ENCODE measurements around the gene DPH5.
"Not testable (repeated sequence)": the region's sequence is repeated elsewhere in the genome, so short reads cannot be mapped to it uniquely, and the experiment has no call there.

DPH5 gene

GRCh38 chr1:100955322-100955721 lies 70.3 kb downstream of the DPH5 start:
- Histone ChIP-seq H3F3A (ENCODE audit: insufficient read depth) (0 out of 2 replicates have a peak, but pooled peaks cover 6% of the 10 kb centered on the region), H3K4me2 (ENCODE audit: low read depth, low read length, poor library complexity, severe bottlenecking) (no peak overlapping the region), H3K9me2 (replicated peaks; ENCODE audit: insufficient read depth, low read length) (no peaks in the 10 kb centered on the region), H4K20me1 (ENCODE audit: low read depth, low read length) (no peaks in the 10 kb centered on the region), H3K9me3 (ENCODE audit: insufficient read depth, low read length) (no peaks in the 10 kb centered on the region), H2AFZ (ENCODE audit: low read depth, low read length, severe bottlenecking) (no peak overlapping the region), H3K9ac (ENCODE audit: low read length) (no peak overlapping the region), H3K79me2 (ENCODE audit: insufficient read depth, low read length) (no peaks in the 10 kb centered on the region), H3K4me3 (ENCODE audit: insufficient read depth, low read length, poor library complexity, severe bottlenecking) (no peak overlapping the region), H3K27me3 (ENCODE audit: low read length) (no peaks in the 10 kb centered on the region), H3K36me3 (ENCODE audit: low read length) (no peaks in the 10 kb centered on the region; the same call in 1 of the 2 replicates), H3K27ac (ENCODE audit: low read depth, low read length) (no peak overlapping the region)
- TF ChIP-seq EZH2phosphoT487 (conservative IDR thresholded peaks at IDR 0.05; ENCODE audit: low read length) (no peak), CTCF (IDR thresholded peaks at IDR 0.05; ENCODE audit: insufficient read depth, low read length, poor library complexity, severe bottlenecking) (no peak)

- H3K4me2 ChIP-seq (ENCODE audit: low read depth, low read length, poor library complexity, severe bottlenecking) = no peak overlapping the region
- H2AFZ ChIP-seq (ENCODE audit: low read depth, low read length, severe bottlenecking) = no peak overlapping the region
- no peak overlapping the region for H3K9ac ChIP-seq (ENCODE audit: low read length)
- H3K4me3 ChIP-seq (ENCODE audit: insufficient read depth, low read length, poor library complexity, severe bottlenecking) = no peak overlapping the region
- TF ChIP-seq CTCF (IDR thresholded peaks at IDR 0.05; ENCODE audit: insufficient read depth, low read length, poor library complexity, severe bottlenecking) = no peak
- TF ChIP-seq EZH2phosphoT487 (conservative IDR thresholded peaks at IDR 0.05; ENCODE audit: low read length) = no peak
- H3K36me3 ChIP-seq (ENCODE audit: low read length) = no peaks in the 10 kb centered on the region; the same call in 1 of the 2 replicates
- H3K27ac ChIP-seq (ENCODE audit: low read depth, low read length) = no peak overlapping the region
- no peaks in the 10 kb centered on the region for H3K9me3 ChIP-seq (ENCODE audit: insufficient read depth, low read length)
- H3K27me3 ChIP-seq (ENCODE audit: low read length) = no peaks in the 10 kb centered on the region
- H4K20me1 ChIP-seq (ENCODE audit: low read depth, low read length) = no peaks in the 10 kb centered on the region
- H3F3A ChIP-seq (ENCODE audit: insufficient read depth) = 0 out of 2 replicates have a peak, but pooled peaks cover 6% of the 10 kb centered on the region
- H3K9me2 ChIP-seq (replicated peaks; ENCODE audit: insufficient read depth, low read length) = no peaks in the 10 kb centered on the region
- H3K79me2 ChIP-seq (ENCODE audit: insufficient read depth, low read length) = no peaks in the 10 kb centered on the region
These were observed 71.4 kb downstream of the DPH5 start for GRCh38 chr1:100953960-100954730.

- not testable (repeated sequence) for H3K27ac ChIP-seq (ENCODE audit: low read depth, low read length); H3K9me3 ChIP-seq (ENCODE audit: insufficient read depth, low read length); H3K79me2 ChIP-seq (ENCODE audit: insufficient read depth, low read length); H3K36me3 ChIP-seq (ENCODE audit: low read length); H3F3A ChIP-seq (ENCODE audit: insufficient read depth); H3K9me2 ChIP-seq (replicated peaks; ENCODE audit: insufficient read depth, low read length); H3K27me3 ChIP-seq (ENCODE audit: low read length); H2AFZ ChIP-seq (ENCODE audit: low read depth, low read length, severe bottlenecking); H3K9ac ChIP-seq (ENCODE audit: low read length); H3K4me3 ChIP-seq (ENCODE audit: insufficient read depth, low read length, poor library complexity, severe bottlenecking); H3K4me2 ChIP-seq (ENCODE audit: low read depth, low read length, poor library complexity, severe bottlenecking); H4K20me1 ChIP-seq (ENCODE audit: low read depth, low read length)
These were observed 72.6 kb downstream of the DPH5 start for GRCh38 chr1:100952970-100953369.

DNA sequence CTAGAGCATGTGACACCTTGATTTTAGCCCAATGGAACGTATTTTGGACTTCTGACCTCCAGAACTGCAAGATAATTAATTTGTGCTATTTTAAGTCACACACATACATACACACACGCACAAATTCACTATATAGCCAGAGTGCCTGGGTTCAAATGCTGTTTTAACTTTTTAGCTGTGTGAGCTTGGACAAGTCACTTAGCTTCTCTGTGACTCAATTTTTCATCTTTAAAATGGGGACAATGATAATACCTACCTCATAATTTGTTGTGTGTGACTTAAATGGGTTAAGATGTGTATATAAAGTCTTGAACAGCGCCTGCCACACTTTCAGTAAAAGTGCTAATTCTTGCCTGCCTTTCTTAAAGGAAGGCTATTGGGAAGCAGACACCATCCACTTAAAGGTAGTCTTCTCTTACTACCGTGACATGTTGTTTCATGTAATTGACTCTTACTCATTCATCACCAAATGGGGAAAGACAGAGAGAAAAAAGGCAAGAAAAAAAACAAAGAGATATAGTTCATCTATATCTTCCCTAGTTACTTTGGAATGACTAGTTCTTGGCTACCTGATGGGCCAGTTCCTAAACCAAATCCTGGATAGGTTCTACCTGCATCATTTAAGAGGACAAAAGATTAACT lies 73.4 kb downstream of the DPH5 start:
- Histone ChIP-seq H3K79me2 (ENCODE audit: insufficient read depth, low read length) (no peaks in the 10 kb centered on the region), H3F3A (ENCODE audit: insufficient read depth) (0 out of 2 replicates have a peak, but pooled peaks cover 6% of the 10 kb centered on the region), H3K36me3 (ENCODE audit: low read length) (no peaks in the 10 kb centered on the region; the same call in 1 of the 2 replicates), H3K27me3 (ENCODE audit: low read length) (no peaks in the 10 kb centered on the region), H3K9ac (ENCODE audit: low read length) (no peak overlapping the region), H3K9me2 (replicated peaks; ENCODE audit: insufficient read depth, low read length) (no peaks in the 10 kb centered on the region), H3K27ac (ENCODE audit: low read depth, low read length) (no peak overlapping the region), H3K4me2 (ENCODE audit: low read depth, low read length, poor library complexity, severe bottlenecking) (no peak overlapping the region), H4K20me1 (ENCODE audit: low read depth, low read length) (no peaks in the 10 kb centered on the region), H3K4me3 (ENCODE audit: insufficient read depth, low read length, poor library complexity, severe bottlenecking) (no peak overlapping the region), H3K9me3 (ENCODE audit: insufficient read depth, low read length) (no peaks in the 10 kb centered on the region), H2AFZ (ENCODE audit: low read depth, low read length, severe bottlenecking) (no peak overlapping the region)
- TF ChIP-seq CTCF (IDR thresholded peaks at IDR 0.05; ENCODE audit: insufficient read depth, low read length, poor library complexity, severe bottlenecking) = no peak
- TF ChIP-seq EZH2phosphoT487 (conservative IDR thresholded peaks at IDR 0.05; ENCODE audit: low read length) = no peak

All from SU-DHL-6 (cell line).